GM12878 (cell line): ENCODE data around the gene CCDC194. TPM values are rescaled to one million over a fixed set of nuclear protein-coding genes. Genes with fewer than 3 reads are reported as not detected.

ENCODE experiments used
- ATAC-seq: fragments of 200-7000 bp; cut with Tn5 transposase; 3 replicates; pipeline ENCODE4 v1.9.1; 2020; ENCODE audit warnings: mild to moderate bottlenecking, moderate library complexity
- BruUV-seq: library from RNA; stranded (reverse); fragments of 400-500 nt; replicated peaks from 2 replicates; lab custom pipeline; 2021; lab: Mats Ljungman, UMichigan
- CTCF ChIA-PET: fragments of 300-600 bp; sonication (Branson Sonifier 250); formaldehyde crosslinking; extraction: SDS; loops from one replicate; lab custom pipeline; 2021; ENCODE audit warnings: inconsistent platforms; lab: Yijun Ruan, JAX
- POLR2A ChIA-PET: fragments of 350-600 bp; formaldehyde crosslinking; extraction: SDS; loops from one replicate; lab custom pipeline; 2021; ENCODE audit warnings: inconsistent platforms; lab: Charles Lee
- RAD21 ChIA-PET: fragments of 300-600 bp; sonication (Branson Sonifier 250); formaldehyde crosslinking; loops from one replicate; lab custom pipeline; 2023; ENCODE audit warnings: antibody characterized with exemption; ENCODE audit not compliant: unreplicated experiment; lab: Charles Lee
- SMC1A ChIA-PET: fragments of 300-600 bp; sonication (Branson Sonifier 250); formaldehyde crosslinking; loops from one replicate; lab custom pipeline; 2023; ENCODE audit not compliant: unreplicated experiment, uncharacterized antibody; lab: Charles Lee
- DNase-seq: peaks from one replicate; pipeline ENCODE4 v3.0.0-alpha.2; 2011; ENCODE audit warnings: low read depth, low spot score
- FAIRE-seq: peaks from 3 replicates; lab custom pipeline; 2011; peaks lifted over from hg19 to GRCh38; lab: Jason Lieb, UNC
- H2AFZ ChIP-seq: 2 replicates; pipeline ENCODE4 v1.6.0; 2011; ENCODE audit warnings: low read depth, low read length, control low read depth; ENCODE audit not compliant: control insufficient read depth
- H3K27ac ChIP-seq: 2 replicates; pipeline ENCODE4 v1.5.1; 2011; ENCODE audit warnings: control low read depth; ENCODE audit not compliant: control insufficient read depth, insufficient read depth
- H3K27me3 ChIP-seq, 2 experiments: replicated peaks in 1 of 2; 2 replicates each; pipeline versions ENCODE4 v1.6.0 to v1.6.1; 2011; ENCODE audit warnings: low read length in 1 of 2; ENCODE audit not compliant: control insufficient read depth in 2 of 2, insufficient read depth in 2 of 2
- H3K36me3 ChIP-seq, 2 experiments: 2 replicates each; pipeline ENCODE4 v1.5.1; 2011; ENCODE audit warnings: low read length in 1 of 2; ENCODE audit not compliant: control insufficient read depth in 2 of 2, insufficient read depth in 2 of 2
- H3K4me1 ChIP-seq: 2 replicates; pipeline ENCODE4 v1.6.1; 2011; ENCODE audit warnings: mild to moderate bottlenecking, low read length, moderate library complexity, mixed read lengths; ENCODE audit not compliant: control insufficient read depth, insufficient read depth
- H3K4me2 ChIP-seq: 2 replicates; pipeline ENCODE4 v1.6.0; 2011; ENCODE audit warnings: control low read depth; ENCODE audit not compliant: control insufficient read depth, insufficient read depth
- H3K4me3 ChIP-seq: fragments of 200-600 bp; sonication (generic); 2 replicates; pipeline ENCODE4 v1.5.1; 2016
- H3K79me2 ChIP-seq: 2 replicates; pipeline ENCODE4 v1.6.0; 2011; ENCODE audit warnings: low read length; ENCODE audit not compliant: control insufficient read depth, insufficient read depth
- H3K9ac ChIP-seq: 2 replicates; pipeline ENCODE4 v1.8.0; 2011; ENCODE audit warnings: low read length, control low read depth, mixed read lengths; ENCODE audit not compliant: control insufficient read depth, insufficient read depth
- H3K9me3 ChIP-seq: replicated peaks from 3 replicates; pipeline ENCODE4 v1.5.1; 2011; ENCODE audit warnings: mild to moderate bottlenecking, low read length; ENCODE audit not compliant: control insufficient read depth, insufficient read depth
- H4K20me1 ChIP-seq: 2 replicates; pipeline ENCODE4 v1.6.0; 2011; ENCODE audit not compliant: control insufficient read depth, insufficient read depth
- BHLHE40 ChIP-seq, 2 experiments: fragments of 450-650 bp in 1 of 2; IDR thresholded peaks; 2 replicates each; pipeline ENCODE4 v1.6.1; 2011 to 2017; ENCODE audit warnings: low read depth in 2 of 2, borderline replicate concordance in 1 of 2, improper control_type of control experiment in 1 of 2, low read length in 1 of 2, mild to moderate bottlenecking in 1 of 2
- CREB1 ChIP-seq: IDR thresholded peaks from 2 replicates; pipeline ENCODE4 v1.6.1; 2012; ENCODE audit warnings: low read depth, mild to moderate bottlenecking, inconsistent platforms
- FOXK2 ChIP-seq: fragments of 450-650 bp; IDR thresholded peaks from 2 replicates; pipeline ENCODE4 v1.6.1; 2017; ENCODE audit warnings: mild to moderate bottlenecking, moderate library complexity
- MYB ChIP-seq: fragments of 150-350 bp; IDR thresholded peaks from 2 replicates; pipeline ENCODE4 v1.6.1; 2014; ENCODE audit warnings: mild to moderate bottlenecking, low read depth, low read length, borderline replicate concordance
- NBN ChIP-seq: fragments of 450-650 bp; IDR thresholded peaks from 2 replicates; pipeline ENCODE4 v1.6.1; 2016
- NR2C1 ChIP-seq: fragments of 450-650 bp; IDR thresholded peaks from 2 replicates; pipeline ENCODE4 v1.6.1; 2017; ENCODE audit warnings: antibody characterized with exemption, mild to moderate bottlenecking, moderate library complexity
- SIN3A ChIP-seq: IDR thresholded peaks from 2 replicates; pipeline ENCODE4 v1.6.1; 2012; ENCODE audit warnings: low read depth, low read length, improper control_type of control experiment
- SMAD5 ChIP-seq: IDR thresholded peaks from 2 replicates; pipeline ENCODE4 v1.6.1; 2016; ENCODE audit warnings: antibody characterized with exemption, low read depth
- TCF7 ChIP-seq: IDR thresholded peaks from 2 replicates; pipeline ENCODE4 v1.6.1; 2014; ENCODE audit warnings: antibody characterized with exemption, borderline replicate concordance
- YY1 ChIP-seq: IDR thresholded peaks from 2 replicates; pipeline ENCODE4 v1.6.1; 2011; ENCODE audit warnings: low read depth, mild to moderate bottlenecking, low read length
- ZBED1 ChIP-seq: IDR thresholded peaks from 2 replicates; pipeline ENCODE4 v1.6.1; 2016; ENCODE audit warnings: borderline replicate concordance
- WGBS: methylation state at CpG from one replicate; pipeline ENCODE4 v1.1.6; 2016; ENCODE audit warnings: low lambda C conversion rate; ENCODE audit not compliant: insufficient replicate concordance, insufficient coverage; ENCODE audit errors: missing lambda C conversion rate; 5-methylcytosine and 5-hydroxymethylcytosine counted together
- in situ Hi-C: fragments of 300-500 bp; cut with MboI; formaldehyde crosslinking; loops from 9 replicates; pipeline ENCODE4 v1.14.3; 2018; ENCODE audit warnings: mixed read lengths
- intact Hi-C: fragments of 100-400 bp; cut with micrococcal nuclease; formaldehyde crosslinking; loops from one replicate; pipeline ENCODE4 v1.14.2; 2022; ENCODE audit not compliant: unreplicated experiment
- polyA plus RNA-seq, 11 experiments: library from polyadenylated mRNA; depleted of rRNA in 4 of 11; unstranded in 6 of 11; stranded (reverse) in 5 of 11; fragments of >200 nt; fragmentation: Nextera tagmentation in 4 of 11; fragmentation: Illumina TruSeq in 1 of 11; extraction: Ambion mirVana in 4 of 11; extraction: Trizol in 1 of 11; gene quantifications; 1 replicate in 1 of 11; 2 replicates in 10 of 11; pipeline versions ENCODE4 v1.2.1 to v1.2.3, GENCODE V29; 2011 to 2016; ENCODE audit warnings: inconsistent platforms in 2 of 11, missing spikeins in 2 of 11, low read depth in 1 of 11
- total RNA-seq, 4 experiments: library from RNA; depleted of rRNA in 3 of 4; stranded (reverse); fragments of >200 nt in 3 of 4; fragmentation: Illumina TruSeq in 1 of 4; extraction: Trizol in 1 of 4; gene quantifications; 2 replicates each; pipeline versions ENCODE4 v1.2.1 to v1.2.3, GENCODE V29; 2013 to 2021
- TF ChIP-seq, protein P1 (sequence below): fragments of 450-650 bp; formaldehyde crosslinking; IDR thresholded peaks from 2 replicates; pipeline ENCODE4 v1.5.0; 2022; ENCODE audit warnings: mild to moderate bottlenecking, missing genetic modification characterization
- TF ChIP-seq, protein P2 (sequence below): fragments of 450-650 bp; IDR thresholded peaks from 2 replicates; pipeline ENCODE4 v1.6.1; 2018; ENCODE audit warnings: mild to moderate bottlenecking, low read depth, moderate library complexity; ENCODE audit not compliant: partially characterized antibody
- TF ChIP-seq, protein P3 (sequence below): IDR thresholded peaks from 2 replicates; pipeline ENCODE4 v1.6.1; 2012; ENCODE audit warnings: improper control_type of control experiment, low read depth, low read length; ENCODE audit not compliant: insufficient replicate concordance

CCDC194 gene
- total and polyA plus RNA-seq, 10 of the 15 experiments (the other 5 are each of a cell fraction or from before 2014, with no cell fraction given) = 0.07 to 3.4 (median 0.97) TPM

DNA sequence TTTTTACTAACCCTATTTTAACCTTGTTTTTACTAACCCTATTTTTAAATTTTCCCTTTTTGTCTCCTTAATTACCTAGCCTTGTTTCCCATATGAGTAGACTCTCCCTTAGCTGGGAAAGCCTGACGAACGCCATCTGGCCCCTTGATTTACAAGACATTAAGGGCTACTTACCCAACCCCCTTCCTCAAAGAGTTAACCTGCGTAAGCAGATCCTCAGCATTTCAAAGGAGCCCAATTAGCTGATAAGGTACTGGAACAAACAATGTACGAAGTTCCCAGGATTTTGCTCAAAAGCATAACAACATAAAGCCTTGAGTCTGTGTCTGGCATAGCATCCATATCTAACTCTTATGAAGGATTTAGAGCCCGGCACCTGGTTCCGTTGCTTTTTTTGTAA lies 21.1 kb upstream of the CCDC194 start:
- TSS peak; percentile 60 for BruUV-seq
- TF ChIP-seq TCF7 = no peak
- TF ChIP-seq YY1 = no peak
- TF ChIP-seq, protein P1, sequence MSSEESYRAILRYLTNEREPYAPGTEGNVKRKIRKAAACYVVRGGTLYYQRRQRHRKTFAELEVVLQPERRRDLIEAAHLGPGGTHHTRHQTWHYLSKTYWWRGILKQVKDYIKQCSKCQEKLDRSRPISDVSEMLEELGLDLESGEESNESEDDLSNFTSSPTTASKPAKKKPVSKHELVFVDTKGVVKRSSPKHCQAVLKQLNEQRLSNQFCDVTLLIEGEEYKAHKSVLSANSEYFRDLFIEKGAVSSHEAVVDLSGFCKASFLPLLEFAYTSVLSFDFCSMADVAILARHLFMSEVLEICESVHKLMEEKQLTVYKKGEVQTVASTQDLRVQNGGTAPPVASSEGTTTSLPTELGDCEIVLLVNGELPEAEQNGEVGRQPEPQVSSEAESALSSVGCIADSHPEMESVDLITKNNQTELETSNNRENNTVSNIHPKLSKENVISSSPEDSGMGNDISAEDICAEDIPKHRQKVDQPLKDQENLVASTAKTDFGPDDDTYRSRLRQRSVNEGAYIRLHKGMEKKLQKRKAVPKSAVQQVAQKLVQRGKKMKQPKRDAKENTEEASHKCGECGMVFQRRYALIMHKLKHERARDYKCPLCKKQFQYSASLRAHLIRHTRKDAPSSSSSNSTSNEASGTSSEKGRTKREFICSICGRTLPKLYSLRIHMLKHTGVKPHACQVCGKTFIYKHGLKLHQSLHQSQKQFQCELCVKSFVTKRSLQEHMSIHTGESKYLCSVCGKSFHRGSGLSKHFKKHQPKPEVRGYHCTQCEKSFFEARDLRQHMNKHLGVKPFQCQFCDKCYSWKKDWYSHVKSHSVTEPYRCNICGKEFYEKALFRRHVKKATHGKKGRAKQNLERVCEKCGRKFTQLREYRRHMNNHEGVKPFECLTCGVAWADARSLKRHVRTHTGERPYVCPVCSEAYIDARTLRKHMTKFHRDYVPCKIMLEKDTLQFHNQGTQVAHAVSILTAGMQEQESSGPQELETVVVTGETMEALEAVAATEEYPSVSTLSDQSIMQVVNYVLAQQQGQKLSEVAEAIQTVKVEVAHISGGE (CRISPR knock-in tag) = no peak
- TF ChIP-seq SIN3A = no peak
- TF ChIP-seq, protein P2, sequence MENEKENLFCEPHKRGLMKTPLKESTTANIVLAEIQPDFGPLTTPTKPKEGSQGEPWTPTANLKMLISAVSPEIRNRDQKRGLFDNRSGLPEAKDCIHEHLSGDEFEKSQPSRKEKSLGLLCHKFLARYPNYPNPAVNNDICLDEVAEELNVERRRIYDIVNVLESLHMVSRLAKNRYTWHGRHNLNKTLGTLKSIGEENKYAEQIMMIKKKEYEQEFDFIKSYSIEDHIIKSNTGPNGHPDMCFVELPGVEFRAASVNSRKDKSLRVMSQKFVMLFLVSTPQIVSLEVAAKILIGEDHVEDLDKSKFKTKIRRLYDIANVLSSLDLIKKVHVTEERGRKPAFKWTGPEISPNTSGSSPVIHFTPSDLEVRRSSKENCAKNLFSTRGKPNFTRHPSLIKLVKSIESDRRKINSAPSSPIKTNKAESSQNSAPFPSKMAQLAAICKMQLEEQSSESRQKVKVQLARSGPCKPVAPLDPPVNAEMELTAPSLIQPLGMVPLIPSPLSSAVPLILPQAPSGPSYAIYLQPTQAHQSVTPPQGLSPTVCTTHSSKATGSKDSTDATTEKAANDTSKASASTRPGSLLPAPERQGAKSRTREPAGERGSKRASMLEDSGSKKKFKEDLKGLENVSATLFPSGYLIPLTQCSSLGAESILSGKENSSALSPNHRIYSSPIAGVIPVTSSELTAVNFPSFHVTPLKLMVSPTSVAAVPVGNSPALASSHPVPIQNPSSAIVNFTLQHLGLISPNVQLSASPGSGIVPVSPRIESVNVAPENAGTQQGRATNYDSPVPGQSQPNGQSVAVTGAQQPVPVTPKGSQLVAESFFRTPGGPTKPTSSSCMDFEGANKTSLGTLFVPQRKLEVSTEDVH = no peak
- no peak for TF ChIP-seq NBN
- no peak for TF ChIP-seq BHLHE40 (IDR thresholded peaks at IDR 0.05; ENCODE audit: borderline replicate concordance in 1 of 2, low read depth in 2 of 2, low read length in 1 of 2)
- TF ChIP-seq MYB = no peak
- no peak for TF ChIP-seq FOXK2
- TF ChIP-seq, protein P3, sequence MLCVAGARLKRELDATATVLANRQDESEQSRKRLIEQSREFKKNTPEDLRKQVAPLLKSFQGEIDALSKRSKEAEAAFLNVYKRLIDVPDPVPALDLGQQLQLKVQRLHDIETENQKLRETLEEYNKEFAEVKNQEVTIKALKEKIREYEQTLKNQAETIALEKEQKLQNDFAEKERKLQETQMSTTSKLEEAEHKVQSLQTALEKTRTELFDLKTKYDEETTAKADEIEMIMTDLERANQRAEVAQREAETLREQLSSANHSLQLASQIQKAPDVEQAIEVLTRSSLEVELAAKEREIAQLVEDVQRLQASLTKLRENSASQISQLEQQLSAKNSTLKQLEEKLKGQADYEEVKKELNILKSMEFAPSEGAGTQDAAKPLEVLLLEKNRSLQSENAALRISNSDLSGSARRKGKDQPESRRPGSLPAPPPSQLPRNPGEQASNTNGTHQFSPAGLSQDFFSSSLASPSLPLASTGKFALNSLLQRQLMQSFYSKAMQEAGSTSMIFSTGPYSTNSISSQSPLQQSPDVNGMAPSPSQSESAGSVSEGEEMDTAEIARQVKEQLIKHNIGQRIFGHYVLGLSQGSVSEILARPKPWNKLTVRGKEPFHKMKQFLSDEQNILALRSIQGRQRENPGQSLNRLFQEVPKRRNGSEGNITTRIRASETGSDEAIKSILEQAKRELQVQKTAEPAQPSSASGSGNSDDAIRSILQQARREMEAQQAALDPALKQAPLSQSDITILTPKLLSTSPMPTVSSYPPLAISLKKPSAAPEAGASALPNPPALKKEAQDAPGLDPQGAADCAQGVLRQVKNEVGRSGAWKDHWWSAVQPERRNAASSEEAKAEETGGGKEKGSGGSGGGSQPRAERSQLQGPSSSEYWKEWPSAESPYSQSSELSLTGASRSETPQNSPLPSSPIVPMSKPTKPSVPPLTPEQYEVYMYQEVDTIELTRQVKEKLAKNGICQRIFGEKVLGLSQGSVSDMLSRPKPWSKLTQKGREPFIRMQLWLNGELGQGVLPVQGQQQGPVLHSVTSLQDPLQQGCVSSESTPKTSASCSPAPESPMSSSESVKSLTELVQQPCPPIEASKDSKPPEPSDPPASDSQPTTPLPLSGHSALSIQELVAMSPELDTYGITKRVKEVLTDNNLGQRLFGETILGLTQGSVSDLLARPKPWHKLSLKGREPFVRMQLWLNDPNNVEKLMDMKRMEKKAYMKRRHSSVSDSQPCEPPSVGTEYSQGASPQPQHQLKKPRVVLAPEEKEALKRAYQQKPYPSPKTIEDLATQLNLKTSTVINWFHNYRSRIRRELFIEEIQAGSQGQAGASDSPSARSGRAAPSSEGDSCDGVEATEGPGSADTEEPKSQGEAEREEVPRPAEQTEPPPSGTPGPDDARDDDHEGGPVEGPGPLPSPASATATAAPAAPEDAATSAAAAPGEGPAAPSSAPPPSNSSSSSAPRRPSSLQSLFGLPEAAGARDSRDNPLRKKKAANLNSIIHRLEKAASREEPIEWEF = no peak
- TF ChIP-seq ZBED1 = no peak
- TF ChIP-seq CREB1 = no peak
- TF ChIP-seq SMAD5 = no peak
- TF ChIP-seq NR2C1 = no peak

More for the DNA sequence above, 21.1 kb upstream of the CCDC194 start:
- ChIA-PET CTCF (interaction anchor here (0.7 kb wide), 1 partner anchor 54 kb away, joined by 3 read pairs; no protein-coding TSS in a partner anchor), SMC1A (no interaction called here), POLR2A (no interaction called here), RAD21 (no interaction called here)
- peaks cover 0 to 25% of the 10 kb centered on the region in 2 experiments; a peak in 3 of 4 replicates for H3K36me3 ChIP-seq
- H3K79me2 ChIP-seq = peaks cover 2% of the 10 kb centered on the region
- intact Hi-C loops = no loop called here
- no peak for FAIRE-seq
- H3K9me3 ChIP-seq = no peaks in the 10 kb centered on the region
- no peaks in the 10 kb centered on the region for H3K4me1 ChIP-seq
- WGBS = 98% methylated on average over 6 of the region's 6 CpGs
- H3K27me3 ChIP-seq = no peaks in the 10 kb centered on the region
- ATAC-seq = no peak
- no peak overlapping the region for H2AFZ ChIP-seq
- in situ Hi-C loops = no loop called here
- no peak overlapping the region for H3K27ac ChIP-seq
- H3K4me2 ChIP-seq = no peak overlapping the region
- no peaks in the 10 kb centered on the region; the same call in 1 of the 2 replicates for H4K20me1 ChIP-seq
- no peak overlapping the region for H3K4me3 ChIP-seq
- no peak for DNase-seq
- no peak overlapping the region for H3K9ac ChIP-seq
